CD4-positive, alpha-beta T cell treated with Interferon alpha-2 for 1 hour (primary cell): Measurements from ENCODE around the gene ZNF768.
"Not testable (repeated sequence)": the region's sequence is repeated elsewhere in the genome, so short reads cannot be mapped to it uniquely, and the experiment has no call there.

Source experiments
- DNase-seq, 2 donors: peaks; one replicate each; pipeline ENCODE4 v3.0.0-alpha.2; 2020 to 2022

Gene ZNF768

GRCh38 chr16:30555315-30556124 lies 29.2 kb upstream of the ZNF768 start:
- DNase-seq, result no peak

- DNase-seq, result no peak
These were observed 28.4 kb upstream of the ZNF768 start for GRCh38 chr16:30554557-30555314.

- no peak for DNase-seq
These were observed 27.1 kb upstream of the ZNF768 start for GRCh38 chr16:30553393-30553899.

GRCh38 chr16:30552956-30553355 lies 26.6 kb upstream of the ZNF768 start:
- no peak for DNase-seq

GRCh38 chr16:30551781-30552180 lies 25.4 kb upstream of the ZNF768 start:
- peak; percentile 69 to 87 for DNase-seq

GRCh38 chr16:30548416-30549253 lies 22.3 kb upstream of the ZNF768 start:
- no peak for DNase-seq

GRCh38 chr16:30546115-30546514 lies 19.7 kb upstream of the ZNF768 start:
- no peak for DNase-seq

GRCh38 chr16:30543067-30543466 lies 16.7 kb upstream of the ZNF768 start:
- no peak for DNase-seq

GRCh38 chr16:30541502-30542329 lies 15.3 kb upstream of the ZNF768 start:
- no peak for DNase-seq

GRCh38 chr16:30540916-30541464 lies 14.6 kb upstream of the ZNF768 start:
- not testable (repeated sequence) for DNase-seq

GRCh38 chr16:30539986-30540526 lies 13.7 kb upstream of the ZNF768 start:
- DNase-seq, result not testable (repeated sequence)

- no peak for DNase-seq
These were observed 12.9 kb upstream of the ZNF768 start for GRCh38 chr16:30539000-30539964.

- DNase-seq, result not testable (repeated sequence)
These were observed 10.1 kb upstream of the ZNF768 start for GRCh38 chr16:30536391-30537024.

- peak; percentile 62 to 66 for DNase-seq
These were observed 9.4 kb upstream of the ZNF768 start for GRCh38 chr16:30535777-30536190.

GRCh38 chr16:30535106-30535776 lies 8.9 kb upstream of the ZNF768 start:
- peak; percentile 55 to 69 for DNase-seq

GRCh38 chr16:30534368-30535105 lies 8.2 kb upstream of the ZNF768 start, which contains the start of gene ZNF747:
TSS of gene ZNF747 (minus strand) at chr16:30534858. CDS start at chr16:30534679, 179 bp downstream.
- DNase-seq, result peak; percentile 89 to 94

- DNase-seq, result no peak
These were observed 7.5 kb upstream of the ZNF768 start for GRCh38 chr16:30533748-30534367.

GRCh38 chr16:30533146-30533522 lies 6.8 kb upstream of the ZNF768 start:
- DNase-seq, result no peak
